Epidermal melanocyte (primary cell): ENCODE data around the gene RCAN1.
"Not testable (repeated sequence)": the region's sequence is repeated elsewhere in the genome, so short reads cannot be mapped to it uniquely, and the experiment has no call there.

Experiments
- DNase-seq: peaks from one replicate; pipeline ENCODE4 v3.0.0; 2011; ENCODE audit warnings: low spot score; ENCODE audit not compliant: insufficient read length

RCAN1 gene

DNA sequence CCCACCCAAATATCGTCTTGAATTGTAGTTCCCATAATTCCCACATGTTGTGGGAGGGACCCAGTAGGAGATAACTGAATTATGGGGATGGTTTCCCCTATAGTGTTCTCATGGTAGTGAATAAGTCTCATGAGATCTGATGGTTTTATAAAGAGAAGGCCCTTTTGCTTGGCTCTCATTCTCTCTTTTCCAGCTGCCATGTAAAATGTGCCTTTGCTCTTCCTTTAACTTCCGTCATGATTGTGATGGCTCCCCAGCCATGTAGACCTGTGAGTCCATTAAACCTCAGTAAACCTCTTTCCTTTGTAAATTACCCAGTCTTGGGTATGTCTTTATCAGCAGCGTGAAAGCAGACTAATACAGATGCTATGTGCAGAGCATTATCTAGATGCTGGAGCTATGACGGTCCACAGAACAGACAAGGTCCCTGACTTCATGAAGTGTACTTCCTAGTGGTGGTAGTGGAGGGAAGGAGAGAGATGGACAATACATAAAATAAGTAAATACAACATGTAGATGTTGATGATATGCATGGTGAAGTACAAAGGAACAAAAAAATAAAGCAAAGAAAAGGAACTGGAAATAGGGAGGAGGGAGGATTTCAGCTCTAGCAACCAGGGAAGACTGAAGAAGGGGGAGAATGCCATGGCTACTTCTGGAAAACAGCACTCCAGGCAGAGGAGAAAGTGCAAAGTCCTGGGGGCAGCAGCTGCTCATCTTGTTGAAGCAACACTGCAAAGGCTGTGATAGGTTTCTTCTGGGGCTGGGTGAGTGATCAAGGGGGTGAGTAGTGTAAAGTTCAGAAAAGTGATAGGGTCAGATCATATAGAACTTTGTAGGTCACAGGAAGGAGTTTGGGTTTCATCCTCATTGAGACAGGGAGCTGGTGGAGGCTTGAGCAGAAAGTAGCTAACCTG, 6.8 kb upstream of the RCAN1 start:
- no peak for DNase-seq

- no peak for DNase-seq
Observed at GRCh38 chr21:34619841-34620665, 5.1 kb upstream of the RCAN1 start.

DNA sequence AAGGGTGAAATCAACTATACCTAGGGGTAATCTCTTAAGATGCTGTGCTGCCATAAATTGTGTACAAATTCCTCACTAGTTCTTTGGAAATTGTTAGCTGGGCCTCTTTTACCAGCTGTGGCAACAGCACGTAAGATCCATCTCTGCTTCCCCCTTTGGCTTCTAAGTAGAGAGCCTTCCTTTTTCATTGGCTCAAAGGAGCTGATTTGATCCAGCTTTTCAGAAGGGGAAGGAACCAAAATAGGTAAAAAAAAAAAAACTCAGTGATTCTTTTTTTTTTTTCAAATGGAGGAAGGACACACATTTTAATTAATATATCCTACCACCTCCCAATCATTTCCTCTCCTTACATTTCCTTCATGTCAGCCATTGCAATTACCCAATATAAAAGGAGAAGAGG, 4.0 kb upstream of the RCAN1 start:
- no peak for DNase-seq

DNA sequence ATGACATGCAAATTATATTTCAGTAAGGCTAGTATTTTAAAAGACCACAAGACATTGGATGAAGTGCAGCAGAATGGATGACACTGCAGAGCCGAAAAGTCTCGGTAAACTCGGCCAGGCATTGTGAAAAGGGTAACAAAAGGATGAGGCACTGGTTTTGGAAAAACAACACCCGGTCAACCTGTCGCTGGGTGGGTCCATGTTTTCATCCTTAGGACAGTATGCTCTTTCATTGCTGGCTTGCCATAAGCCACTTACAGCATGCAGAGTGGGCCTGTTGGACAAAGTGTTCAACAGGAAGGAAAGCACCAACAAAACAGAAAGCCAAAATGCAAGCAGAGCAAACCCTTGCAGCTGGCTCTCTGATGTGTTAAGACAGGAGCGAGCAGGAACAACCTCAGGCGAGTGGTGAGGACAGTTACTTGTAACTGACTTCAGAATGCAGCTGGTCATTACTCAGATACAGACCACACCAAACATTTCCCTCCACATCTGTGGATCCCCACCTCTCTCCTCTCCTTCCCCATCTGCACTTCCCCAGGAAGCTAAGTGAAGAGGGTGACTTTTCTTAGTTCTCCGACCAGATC, 2.9 kb upstream of the RCAN1 start:
- no peak for DNase-seq

DNA sequence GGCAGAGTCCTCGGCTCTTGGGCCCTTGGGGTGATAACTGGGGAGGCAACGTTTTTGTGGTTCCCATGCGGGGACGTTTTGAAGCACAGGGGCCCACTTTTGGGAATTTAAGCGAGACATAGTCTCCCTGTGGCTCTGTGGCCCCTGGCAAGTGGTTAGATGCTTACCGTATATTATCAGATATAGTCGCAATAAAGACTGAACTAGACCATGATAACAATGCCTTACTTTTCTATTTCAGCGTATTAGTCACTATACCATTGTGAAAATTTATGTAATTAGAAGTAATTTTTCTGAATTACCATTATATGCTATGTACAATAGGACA, 538 bp upstream of the RCAN1 start:
- no peak for DNase-seq

DNA sequence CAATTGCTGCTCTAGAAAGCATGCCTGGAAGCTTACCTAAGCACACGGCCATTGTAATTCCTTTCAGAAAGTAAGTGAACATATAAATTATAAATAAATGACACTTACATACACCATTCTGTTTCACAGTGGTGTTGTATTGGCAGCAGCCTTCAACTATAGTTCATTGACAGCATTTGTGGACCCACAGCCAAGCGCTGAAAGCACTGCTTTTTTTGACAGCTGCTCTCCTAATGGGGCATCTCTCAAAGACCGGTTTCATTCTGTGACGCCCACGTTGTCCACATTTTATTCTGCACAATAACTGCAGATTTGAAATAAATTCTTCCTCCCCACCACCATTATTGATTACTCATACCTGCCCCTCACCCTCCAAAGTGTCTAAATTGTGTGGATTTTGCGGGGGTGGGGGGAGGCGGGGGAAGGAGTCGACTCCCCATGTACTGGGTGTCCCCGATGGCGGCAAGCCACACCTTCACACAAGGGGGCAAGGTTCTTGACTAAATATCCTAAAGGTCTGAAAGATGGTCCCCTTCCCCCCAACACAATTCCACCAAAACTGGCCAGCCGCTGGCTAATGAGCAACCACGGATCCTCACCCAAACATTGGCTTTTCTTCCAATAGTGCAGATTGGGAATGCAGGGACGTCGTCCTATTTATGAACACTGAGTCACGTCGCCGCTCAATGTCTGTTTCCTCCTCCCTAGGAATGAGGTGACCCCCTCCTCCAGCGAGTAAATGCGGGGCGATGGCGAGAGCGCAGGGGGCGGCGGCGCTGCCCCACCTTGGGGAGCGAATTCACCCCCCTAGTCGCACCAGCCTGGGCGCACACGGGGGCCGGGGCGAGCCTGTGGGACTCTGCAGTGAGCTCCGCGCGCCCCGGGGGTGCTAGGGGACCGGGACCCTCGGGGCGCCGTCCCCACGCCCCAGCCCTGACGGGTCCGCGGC, 960 bp downstream of the RCAN1 start:
- DNase-seq = no peak

DNA sequence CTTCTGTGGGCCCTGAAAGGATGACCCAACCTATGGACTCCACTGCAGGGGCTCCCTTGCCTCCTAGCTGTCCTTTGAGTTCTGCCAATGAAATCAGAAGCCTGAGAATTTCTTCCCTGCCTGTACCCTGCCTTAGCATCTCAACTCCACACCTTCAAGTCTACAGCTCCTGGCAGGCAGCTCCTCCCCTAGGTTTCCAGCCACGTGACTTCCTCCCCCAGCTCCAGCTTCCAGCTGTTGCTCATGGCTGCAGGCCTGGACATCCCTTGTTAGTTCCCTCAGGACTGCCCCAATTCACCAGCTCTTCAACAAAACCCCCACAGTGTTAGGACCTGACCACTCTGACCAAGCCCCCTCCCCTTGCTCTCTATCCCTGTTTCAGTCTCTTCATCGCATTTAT, 2.4 kb downstream of the RCAN1 start:
- DNase-seq = no peak

GRCh38 chr21:34612056-34612455, 2.9 kb downstream of the RCAN1 start:
- DNase-seq = no peak

DNA sequence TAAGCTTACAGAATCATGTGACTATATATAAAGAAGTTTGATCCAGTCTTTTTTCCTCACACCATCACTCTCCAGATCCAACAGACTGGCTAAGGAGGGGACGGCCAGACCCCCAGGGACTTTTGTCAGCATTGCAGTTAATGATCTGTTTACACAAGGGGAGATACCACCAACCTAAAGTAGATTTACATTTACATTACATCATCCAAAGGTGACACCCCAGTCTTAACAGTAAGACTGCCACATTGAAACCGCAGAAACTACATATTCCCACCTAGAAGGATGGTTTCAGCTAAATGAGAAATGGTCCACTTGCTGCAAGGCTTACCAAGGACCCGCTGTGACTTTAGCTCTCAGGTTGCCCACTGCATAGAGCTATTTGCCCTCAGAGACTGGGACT, 3.4 kb downstream of the RCAN1 start:
- no peak for DNase-seq

DNA sequence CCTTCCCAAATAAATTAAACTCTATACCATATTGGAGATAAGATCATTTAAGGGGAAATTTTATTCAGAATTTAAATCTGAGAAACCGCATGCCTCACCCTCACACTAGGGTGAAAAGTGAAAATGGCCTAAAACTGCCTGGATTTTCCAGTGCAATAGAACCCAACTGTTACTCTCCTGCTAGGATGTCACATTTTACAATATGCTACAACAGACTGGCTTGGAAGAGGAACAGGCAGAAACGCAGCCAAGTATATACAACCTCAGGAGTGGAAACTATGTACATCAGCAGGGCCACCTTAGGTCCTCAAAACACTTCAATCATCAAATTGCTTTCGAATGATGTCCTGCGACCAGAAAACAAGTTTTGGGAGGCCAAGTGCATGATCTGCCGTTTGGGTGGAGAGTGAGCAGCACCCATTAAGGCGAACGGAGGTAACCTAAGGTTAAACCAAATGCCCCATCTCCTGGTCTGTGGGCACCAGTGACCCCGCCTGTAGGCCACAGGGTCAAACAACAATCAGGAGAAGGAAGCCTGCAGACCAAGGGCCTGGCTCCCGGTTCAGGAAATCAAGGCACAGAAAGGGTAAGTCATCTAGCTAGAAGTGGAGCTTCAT, 4.9 kb downstream of the RCAN1 start:
- no peak for DNase-seq

DNA sequence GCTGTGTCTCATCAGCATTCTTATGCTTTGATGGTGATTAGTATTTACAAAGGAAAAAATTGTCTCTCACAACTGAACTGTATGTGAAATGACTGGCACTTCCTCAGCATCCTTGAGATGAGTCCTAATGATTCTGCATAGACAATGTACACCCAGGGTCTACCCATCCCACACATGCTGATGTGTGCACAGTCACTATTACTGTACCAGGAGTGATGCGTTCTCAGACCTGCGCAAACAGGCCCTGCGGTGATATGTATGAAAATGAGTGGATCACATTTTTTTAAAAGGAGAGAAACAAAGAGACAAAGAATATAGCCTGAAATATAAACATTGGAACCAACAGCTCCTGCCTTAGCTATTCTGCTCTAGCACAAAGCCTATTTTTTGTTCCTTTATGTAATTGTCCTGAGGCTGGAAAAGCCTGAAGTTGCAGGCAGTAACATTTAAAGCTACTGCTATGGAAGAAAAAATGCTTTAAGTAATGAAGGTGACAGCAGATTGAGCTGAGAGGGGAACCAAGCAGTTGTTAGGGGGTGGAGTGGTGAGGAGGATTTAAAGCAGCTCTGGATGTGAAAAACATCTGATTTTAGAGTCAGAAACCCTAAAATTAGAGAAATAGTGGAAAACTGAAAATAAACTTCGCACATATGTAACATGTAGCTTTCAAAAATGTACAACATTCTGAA, 5.5 kb downstream of the RCAN1 start:
- no peak for DNase-seq

GRCh38 chr21:34607376-34607775, 7.5 kb downstream of the RCAN1 start:
- not testable (repeated sequence) for DNase-seq

- no peak for DNase-seq
Observed at GRCh38 chr21:34606621-34607020, 8.3 kb downstream of the RCAN1 start.

DNA sequence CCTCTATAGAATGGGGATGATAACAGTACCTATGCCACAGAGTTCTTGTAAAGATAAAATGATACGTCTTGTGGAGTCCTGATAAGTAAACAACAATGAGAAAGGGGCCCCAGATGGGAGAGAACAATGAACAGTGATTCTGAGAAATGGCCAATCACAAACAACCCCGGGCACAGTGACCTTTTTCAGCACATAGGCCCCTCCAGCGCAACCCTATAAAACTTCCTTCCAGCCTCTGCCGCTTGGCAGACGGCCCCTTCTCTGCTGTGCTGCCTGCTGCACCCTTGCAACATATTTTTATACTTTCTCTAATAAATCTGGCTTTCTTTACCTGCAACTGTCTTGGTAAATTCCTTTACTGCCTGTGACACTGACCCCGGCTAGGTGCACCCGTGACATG, 8.9 kb downstream of the RCAN1 start:
- DNase-seq = no peak

GRCh38 chr21:34604956-34605355, 10.0 kb downstream of the RCAN1 start:
- not testable (repeated sequence) for DNase-seq

GRCh38 chr21:34604556-34604955, 10.4 kb downstream of the RCAN1 start:
- DNase-seq = no peak

DNA sequence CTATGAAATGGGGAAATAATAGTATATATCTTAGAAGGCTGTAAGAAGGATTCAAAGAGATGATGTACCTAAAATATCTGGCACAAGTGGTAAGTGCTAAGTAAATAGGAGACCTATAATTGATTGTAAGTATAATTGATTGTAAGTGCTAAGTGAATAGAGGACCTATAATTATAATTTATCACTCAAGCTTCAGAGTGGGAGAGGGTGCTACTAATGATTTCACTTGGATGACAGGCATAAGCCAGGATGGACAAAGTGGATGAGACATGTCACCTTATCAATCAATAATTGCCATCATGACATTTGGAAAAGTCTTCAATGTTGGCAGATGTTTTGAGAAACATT, 11.2 kb downstream of the RCAN1 start:
- DNase-seq = no peak

- DNase-seq = peak; percentile 63
Observed at GRCh38 chr21:34603002-34603709, 11.8 kb downstream of the RCAN1 start.

- no peak for DNase-seq
Observed at GRCh38 chr21:34602061-34602460, 12.9 kb downstream of the RCAN1 start.
